PC-3 (cell line): ENCODE measurements around the gene PRAC1.

Experiments
- CTCF ChIP-seq: fragments of 300-600 bp; sonication (generic); conservative IDR thresholded peaks from 2 replicates; pipeline ENCODE4 v1.5.1; 2017; ENCODE audit warnings: antibody characterized with exemption, low read depth, mild to moderate bottlenecking, low read length
- EZH2 ChIP-seq: fragments of 300-600 bp; sonication (generic); IDR thresholded peaks from one replicate; pipeline ENCODE4 v1.6.1; 2017; ENCODE audit warnings: antibody characterized with exemption, mild to moderate bottlenecking, low read length; ENCODE audit not compliant: unreplicated experiment
- EZH2phosphoT487 ChIP-seq: fragments of 300-600 bp; sonication (generic); IDR thresholded peaks from 2 replicates; pipeline ENCODE4 v1.6.1; 2018; ENCODE audit warnings: mild to moderate bottlenecking, antibody characterized with exemption, low read length, borderline replicate concordance

- TF ChIP-seq EZH2 = no peak
- TF ChIP-seq CTCF = no peak
- TF ChIP-seq EZH2phosphoT487 = no peak
These were observed 28.9 kb upstream of the PRAC1 start for GRCh38 chr17:48751172-48751571.
